GM12878 (cell line): ENCODE results near the gene BIVM. TPM values are rescaled to one million over a fixed set of nuclear protein-coding genes. Genes with fewer than 3 reads are reported as not detected.

Experiments
- ATAC-seq: fragments of 200-7000 bp; cut with Tn5 transposase; 3 replicates; pipeline ENCODE4 v1.9.1; 2020; ENCODE audit warnings: mild to moderate bottlenecking, moderate library complexity
- BruUV-seq: library from RNA; stranded (reverse); fragments of 400-500 nt; replicated peaks from 2 replicates; lab custom pipeline; 2021; lab: Mats Ljungman, UMichigan
- CTCF ChIA-PET: fragments of 300-600 bp; sonication (Branson Sonifier 250); formaldehyde crosslinking; extraction: SDS; loops from one replicate; lab custom pipeline; 2021; ENCODE audit warnings: inconsistent platforms; lab: Yijun Ruan, JAX
- POLR2A ChIA-PET: fragments of 350-600 bp; formaldehyde crosslinking; extraction: SDS; loops from one replicate; lab custom pipeline; 2021; ENCODE audit warnings: inconsistent platforms; lab: Charles Lee
- RAD21 ChIA-PET: fragments of 300-600 bp; sonication (Branson Sonifier 250); formaldehyde crosslinking; loops from one replicate; lab custom pipeline; 2023; ENCODE audit warnings: antibody characterized with exemption; ENCODE audit not compliant: unreplicated experiment; lab: Charles Lee
- SMC1A ChIA-PET: fragments of 300-600 bp; sonication (Branson Sonifier 250); formaldehyde crosslinking; loops from one replicate; lab custom pipeline; 2023; ENCODE audit not compliant: unreplicated experiment, uncharacterized antibody; lab: Charles Lee
- DNase-seq: peaks from one replicate; pipeline ENCODE4 v3.0.0-alpha.2; 2011; ENCODE audit warnings: low read depth, low spot score
- FAIRE-seq: peaks from 3 replicates; lab custom pipeline; 2011; peaks lifted over from hg19 to GRCh38; lab: Jason Lieb, UNC
- H2AFZ ChIP-seq: 2 replicates; pipeline ENCODE4 v1.6.0; 2011; ENCODE audit warnings: low read depth, low read length, control low read depth; ENCODE audit not compliant: control insufficient read depth
- H3K27ac ChIP-seq: 2 replicates; pipeline ENCODE4 v1.5.1; 2011; ENCODE audit warnings: control low read depth; ENCODE audit not compliant: control insufficient read depth, insufficient read depth
- H3K27me3 ChIP-seq, 2 experiments: replicated peaks in 1 of 2; 2 replicates each; pipeline versions ENCODE4 v1.6.0 to v1.6.1; 2011; ENCODE audit warnings: low read length in 1 of 2; ENCODE audit not compliant: control insufficient read depth in 2 of 2, insufficient read depth in 2 of 2
- H3K36me3 ChIP-seq, 2 experiments: 2 replicates each; pipeline ENCODE4 v1.5.1; 2011; ENCODE audit warnings: low read length in 1 of 2; ENCODE audit not compliant: control insufficient read depth in 2 of 2, insufficient read depth in 2 of 2
- H3K4me1 ChIP-seq: 2 replicates; pipeline ENCODE4 v1.6.1; 2011; ENCODE audit warnings: mild to moderate bottlenecking, low read length, moderate library complexity, mixed read lengths; ENCODE audit not compliant: control insufficient read depth, insufficient read depth
- H3K4me2 ChIP-seq: 2 replicates; pipeline ENCODE4 v1.6.0; 2011; ENCODE audit warnings: control low read depth; ENCODE audit not compliant: control insufficient read depth, insufficient read depth
- H3K4me3 ChIP-seq: fragments of 200-600 bp; sonication (generic); 2 replicates; pipeline ENCODE4 v1.5.1; 2016
- H3K79me2 ChIP-seq: 2 replicates; pipeline ENCODE4 v1.6.0; 2011; ENCODE audit warnings: low read length; ENCODE audit not compliant: control insufficient read depth, insufficient read depth
- H3K9ac ChIP-seq: 2 replicates; pipeline ENCODE4 v1.8.0; 2011; ENCODE audit warnings: low read length, control low read depth, mixed read lengths; ENCODE audit not compliant: control insufficient read depth, insufficient read depth
- H3K9me3 ChIP-seq: replicated peaks from 3 replicates; pipeline ENCODE4 v1.5.1; 2011; ENCODE audit warnings: mild to moderate bottlenecking, low read length; ENCODE audit not compliant: control insufficient read depth, insufficient read depth
- H4K20me1 ChIP-seq: 2 replicates; pipeline ENCODE4 v1.6.0; 2011; ENCODE audit not compliant: control insufficient read depth, insufficient read depth
- ATF3 ChIP-seq: IDR thresholded peaks from 2 replicates; pipeline ENCODE4 v1.6.1; 2011; ENCODE audit warnings: low read depth, mild to moderate bottlenecking, low read length, moderate library complexity, borderline replicate concordance; ENCODE audit errors: extremely low read depth
- CHD4 ChIP-seq: fragments of 200-600 bp; sonication (generic); IDR thresholded peaks from 2 replicates; pipeline ENCODE4 v1.6.1; 2016; ENCODE audit warnings: mild to moderate bottlenecking
- DPF2 ChIP-seq: fragments of 450-650 bp; IDR thresholded peaks from 2 replicates; pipeline ENCODE4 v1.6.1; 2017; ENCODE audit warnings: mild to moderate bottlenecking
- GABPA ChIP-seq: IDR thresholded peaks from 2 replicates; pipeline ENCODE4 v1.6.1; 2014; ENCODE audit warnings: antibody characterized with exemption, low read depth, mild to moderate bottlenecking, inconsistent platforms
- HCFC1 ChIP-seq: fragments of 150-350 bp; IDR thresholded peaks from 2 replicates; pipeline ENCODE4 v1.6.1; 2014; ENCODE audit warnings: low read length
- NKRF ChIP-seq: fragments of 450-650 bp; conservative IDR thresholded peaks from 2 replicates; pipeline ENCODE4 v1.6.1; 2017; ENCODE audit warnings: mild to moderate bottlenecking, moderate library complexity
- PKNOX1 ChIP-seq: fragments of 450-650 bp; IDR thresholded peaks from 2 replicates; pipeline ENCODE4 v1.6.1; 2016; ENCODE audit warnings: mild to moderate bottlenecking
- POU2F2 ChIP-seq: IDR thresholded peaks from 3 replicates; pipeline ENCODE4 v1.6.1; 2011; ENCODE audit warnings: low read depth, mild to moderate bottlenecking, low read length, borderline replicate concordance
- USF2 ChIP-seq: IDR thresholded peaks from 2 replicates; pipeline ENCODE4 v1.6.1; 2011; ENCODE audit warnings: low read depth, low read length, improper control_type of control experiment, borderline replicate concordance
- ZZZ3 ChIP-seq: IDR thresholded peaks from 2 replicates; pipeline ENCODE4 v1.6.1; 2011; ENCODE audit warnings: low read depth; ENCODE audit not compliant: control insufficient read depth, insufficient read length
- WGBS: methylation state at CpG from one replicate; pipeline ENCODE4 v1.1.6; 2016; ENCODE audit warnings: low lambda C conversion rate; ENCODE audit not compliant: insufficient replicate concordance, insufficient coverage; ENCODE audit errors: missing lambda C conversion rate; 5-methylcytosine and 5-hydroxymethylcytosine counted together
- in situ Hi-C: fragments of 300-500 bp; cut with MboI; formaldehyde crosslinking; loops from 9 replicates; pipeline ENCODE4 v1.14.3; 2018; ENCODE audit warnings: mixed read lengths
- intact Hi-C: fragments of 100-400 bp; cut with micrococcal nuclease; formaldehyde crosslinking; loops from one replicate; pipeline ENCODE4 v1.14.2; 2022; ENCODE audit not compliant: unreplicated experiment
- polyA plus RNA-seq, 11 experiments: library from polyadenylated mRNA; depleted of rRNA in 4 of 11; unstranded in 6 of 11; stranded (reverse) in 5 of 11; fragments of >200 nt; fragmentation: Nextera tagmentation in 4 of 11; fragmentation: Illumina TruSeq in 1 of 11; extraction: Ambion mirVana in 4 of 11; extraction: Trizol in 1 of 11; gene quantifications; 1 replicate in 1 of 11; 2 replicates in 10 of 11; pipeline versions ENCODE4 v1.2.1 to v1.2.3, GENCODE V29; 2011 to 2016; ENCODE audit warnings: inconsistent platforms in 2 of 11, missing spikeins in 2 of 11, low read depth in 1 of 11
- total RNA-seq, 4 experiments: library from RNA; depleted of rRNA in 3 of 4; stranded (reverse); fragments of >200 nt in 3 of 4; fragmentation: Illumina TruSeq in 1 of 4; extraction: Trizol in 1 of 4; gene quantifications; 2 replicates each; pipeline versions ENCODE4 v1.2.1 to v1.2.3, GENCODE V29; 2013 to 2021

BIVM gene
- total and polyA plus RNA-seq, 10 of the 15 experiments (the other 5 are each of a cell fraction or from before 2014, with no cell fraction given) = 3.4 to 20.1 (median 14.1) TPM

GRCh38 chr13:102825400-102825799, 26.5 kb downstream of the BIVM start:
- FAIRE-seq = no peak

More at GRCh38 chr13:102825400-102825799, 26.5 kb downstream of the BIVM start:
- intact Hi-C loops (no loop called here), in situ Hi-C loops (no loop called here)
- TF ChIP-seq HCFC1 (no peak), CHD4 (no peak), PKNOX1 (no peak), NKRF (no peak), POU2F2 (no peak), DPF2 (no peak), ZZZ3 (no peak), ATF3 (no peak), GABPA (no peak), USF2 (no peak)
- 100% methylated on average over 4 of the region's 4 CpGs for WGBS
- H3K79me2 ChIP-seq = no peaks in the 10 kb centered on the region
- no TSS peak for BruUV-seq
- ATAC-seq (no peak), DNase-seq (no peak)
- no peak overlapping the region for H3K27ac ChIP-seq
- ChIA-PET RAD21 (no interaction called here), POLR2A (no interaction called here), CTCF (no interaction called here), SMC1A (interaction anchor here (1.6 kb wide), 1 partner anchor 10 kb away, joined by 5 read pairs; no protein-coding TSS in a partner anchor)
- H3K4me1 ChIP-seq = no peaks in the 10 kb centered on the region
- H2AFZ ChIP-seq = no peak overlapping the region
- H3K4me2 ChIP-seq = no peak overlapping the region
- no peaks in the 10 kb centered on the region for H3K27me3 ChIP-seq
- H3K36me3 ChIP-seq = peaks cover 0 to 14% of the 10 kb centered on the region in 2 experiments; a peak in 3 of 4 replicates
- no peaks in the 10 kb centered on the region for H4K20me1 ChIP-seq
- H3K9ac ChIP-seq = no peak overlapping the region
- H3K4me3 ChIP-seq = no peak overlapping the region
- H3K9me3 ChIP-seq = no peaks in the 10 kb centered on the region
